Measurements from ENCODE around the gene ISYNA1.

DNA sequence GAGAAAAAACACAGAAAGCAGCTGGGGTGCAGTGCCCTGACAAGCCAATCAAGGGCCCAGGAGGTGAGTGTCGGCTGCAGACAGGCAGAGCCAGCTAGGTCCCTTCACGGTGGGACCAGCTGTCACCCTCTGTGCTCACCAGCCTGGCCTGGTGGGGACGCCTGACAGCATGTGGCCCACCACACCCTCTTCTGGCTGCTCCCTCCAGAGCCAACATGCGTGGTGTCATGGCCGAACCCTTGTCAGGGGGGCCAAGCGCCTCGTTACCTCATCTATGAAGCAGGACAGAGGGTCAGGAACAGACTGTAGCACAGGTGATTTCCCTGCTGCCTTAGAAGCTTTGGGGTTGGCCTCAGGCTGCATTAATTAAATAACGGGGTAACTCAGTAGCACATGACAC, 40.0 kb upstream of the ISYNA1 start:
- TF ChIP-seq, protein P1, sequence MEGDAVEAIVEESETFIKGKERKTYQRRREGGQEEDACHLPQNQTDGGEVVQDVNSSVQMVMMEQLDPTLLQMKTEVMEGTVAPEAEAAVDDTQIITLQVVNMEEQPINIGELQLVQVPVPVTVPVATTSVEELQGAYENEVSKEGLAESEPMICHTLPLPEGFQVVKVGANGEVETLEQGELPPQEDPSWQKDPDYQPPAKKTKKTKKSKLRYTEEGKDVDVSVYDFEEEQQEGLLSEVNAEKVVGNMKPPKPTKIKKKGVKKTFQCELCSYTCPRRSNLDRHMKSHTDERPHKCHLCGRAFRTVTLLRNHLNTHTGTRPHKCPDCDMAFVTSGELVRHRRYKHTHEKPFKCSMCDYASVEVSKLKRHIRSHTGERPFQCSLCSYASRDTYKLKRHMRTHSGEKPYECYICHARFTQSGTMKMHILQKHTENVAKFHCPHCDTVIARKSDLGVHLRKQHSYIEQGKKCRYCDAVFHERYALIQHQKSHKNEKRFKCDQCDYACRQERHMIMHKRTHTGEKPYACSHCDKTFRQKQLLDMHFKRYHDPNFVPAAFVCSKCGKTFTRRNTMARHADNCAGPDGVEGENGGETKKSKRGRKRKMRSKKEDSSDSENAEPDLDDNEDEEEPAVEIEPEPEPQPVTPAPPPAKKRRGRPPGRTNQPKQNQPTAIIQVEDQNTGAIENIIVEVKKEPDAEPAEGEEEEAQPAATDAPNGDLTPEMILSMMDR (IDR thresholded peaks at IDR 0.05): no peak
- no peak for TF ChIP-seq POLR2AphosphoS5 (IDR thresholded peaks at IDR 0.05)
- no peak for TF ChIP-seq POLR2A (IDR thresholded peaks at IDR 0.05)
- TF ChIP-seq EP300 (IDR thresholded peaks at IDR 0.05): no peak
